HG03159 (cell line): ENCODE results near the gene TPMT.

Experiments used
- ATAC-seq: cut with Tn5 transposase; IDR thresholded peaks from one replicate; pipeline ENCODE4 v1.9.1; 2021; ENCODE audit warnings: mild to moderate bottlenecking, moderate library complexity; ENCODE audit not compliant: unreplicated experiment

The TPMT gene

DNA sequence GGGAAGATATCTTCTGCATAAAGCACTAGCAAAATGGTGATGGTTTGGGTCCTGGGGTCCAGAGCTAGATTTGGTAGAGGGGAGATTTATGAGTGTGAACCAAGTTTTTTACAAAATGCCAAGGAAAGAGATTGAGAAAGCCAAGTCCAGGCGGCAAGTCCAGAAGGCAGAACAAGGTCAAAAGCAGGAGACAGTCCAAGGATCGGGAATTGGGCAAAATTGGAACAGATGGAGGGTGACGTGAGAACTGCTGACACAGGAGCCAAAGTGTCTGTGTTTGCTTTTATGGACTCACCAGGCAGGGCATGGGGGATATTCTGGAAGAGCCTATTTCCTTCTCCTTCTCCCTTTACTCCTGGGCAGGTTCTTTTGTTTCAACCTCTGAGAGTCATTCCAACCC is 36.5 kb downstream of the TPMT start:
- ATAC-seq, result no peak

DNA sequence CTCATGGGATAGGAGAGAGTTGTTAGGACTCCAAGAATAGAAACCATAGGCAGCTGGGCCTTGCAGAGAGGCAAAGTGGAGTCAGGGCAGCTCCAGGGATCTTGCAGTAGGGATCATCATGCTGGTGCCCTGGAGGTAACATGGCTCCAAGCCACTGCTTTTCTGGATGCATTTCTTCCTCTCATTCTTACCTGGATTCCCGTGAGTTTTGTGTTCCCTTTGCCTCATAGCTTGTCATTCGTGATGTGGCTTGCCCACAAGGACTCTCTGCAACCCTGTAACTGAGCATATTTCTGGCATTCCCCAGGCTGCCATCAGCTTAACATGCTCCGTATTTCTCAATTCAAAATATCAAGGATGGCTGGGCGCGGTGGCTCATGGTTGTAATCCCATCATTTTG is 37.7 kb downstream of the TPMT start:
- ATAC-seq, result no peak

DNA sequence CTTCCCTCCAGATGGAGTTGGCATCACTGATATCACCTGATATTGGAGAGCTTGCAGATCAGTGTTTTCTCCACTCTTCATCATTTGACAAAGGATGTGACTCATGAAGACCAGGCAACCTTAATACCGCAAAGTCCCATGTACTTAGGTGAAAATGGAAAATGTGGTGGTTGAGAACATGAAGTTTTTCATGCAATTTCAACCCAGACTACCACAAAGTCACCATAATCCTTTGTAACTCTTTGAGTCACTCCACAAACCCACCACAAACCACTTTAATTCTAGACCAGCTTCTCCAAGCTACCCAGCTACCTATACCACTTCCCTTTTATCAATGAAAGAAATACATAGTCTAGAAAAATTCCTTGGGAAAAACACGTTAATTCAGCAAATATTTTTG is 39.5 kb downstream of the TPMT start:
- ATAC-seq, result no peak

DNA sequence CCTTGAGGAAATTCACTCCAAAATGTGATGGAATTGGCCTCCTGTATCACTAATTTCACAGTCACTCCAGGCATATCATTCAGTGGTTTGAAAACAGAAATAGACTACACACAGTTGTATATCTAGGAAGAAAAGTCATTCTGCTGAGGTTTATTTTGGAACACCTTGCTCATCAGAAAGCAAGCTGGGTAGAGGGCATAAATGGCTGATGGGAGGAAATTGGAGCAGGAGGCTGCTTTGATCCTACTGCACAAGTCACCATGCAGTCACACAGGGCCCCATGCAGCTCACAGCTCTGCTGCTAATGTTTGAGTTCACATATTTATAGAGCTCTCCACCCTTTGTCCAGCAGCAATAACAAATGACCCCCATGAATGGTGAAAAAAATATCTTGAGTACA is 44.7 kb downstream of the TPMT start:
- no peak for ATAC-seq

DNA sequence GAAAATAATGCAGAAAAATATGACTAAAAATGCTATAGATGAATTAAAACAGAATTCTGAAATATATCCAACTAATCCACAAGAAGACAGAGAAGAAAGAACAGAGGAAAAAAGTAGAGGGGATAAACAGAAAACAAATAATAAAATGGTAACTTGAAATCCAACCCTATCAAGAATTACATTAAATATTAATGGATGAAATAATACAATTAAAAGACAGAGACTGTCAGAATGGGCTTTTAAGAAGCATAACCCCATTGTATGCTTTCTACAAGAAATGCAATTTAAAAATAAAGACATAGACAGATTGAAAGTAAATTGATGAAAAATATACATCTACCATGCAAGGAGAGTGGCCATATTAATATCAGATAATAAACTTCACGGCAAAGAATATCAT is 47.8 kb downstream of the TPMT start:
- no peak for ATAC-seq

DNA sequence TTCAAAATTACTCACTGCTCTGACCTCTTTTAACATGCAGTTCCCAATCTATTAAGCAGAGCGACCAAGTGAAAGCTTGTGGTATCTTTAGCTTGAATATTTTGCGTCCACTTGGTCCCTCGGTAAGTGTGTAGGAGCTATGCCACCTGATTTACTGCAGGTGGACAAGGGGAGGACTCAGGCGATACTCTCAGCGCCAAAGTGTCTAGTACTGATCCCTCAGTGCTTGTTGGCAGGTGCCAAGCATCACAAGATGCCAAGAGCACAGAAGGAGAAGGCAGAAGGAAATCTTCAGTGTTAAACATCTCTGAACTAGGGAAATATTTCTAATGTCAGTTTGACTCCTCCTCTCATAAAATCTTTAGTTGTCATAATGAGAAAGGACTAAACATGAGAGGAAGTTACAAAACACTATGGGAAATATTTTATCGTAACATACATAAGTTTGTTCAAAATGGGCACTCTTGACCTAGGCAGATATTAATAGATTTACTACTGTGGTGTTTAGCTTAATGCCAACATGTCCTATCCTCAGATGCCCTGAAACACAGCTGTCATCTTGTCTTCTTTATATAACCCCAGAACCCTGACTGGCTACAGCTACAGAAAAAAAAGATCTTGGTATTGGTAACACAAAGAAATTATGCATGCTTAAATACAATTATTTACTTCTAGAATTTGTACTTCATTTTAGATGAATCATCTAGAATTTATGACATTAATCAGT is 51.9 kb downstream of the TPMT start:
- no peak for ATAC-seq

DNA sequence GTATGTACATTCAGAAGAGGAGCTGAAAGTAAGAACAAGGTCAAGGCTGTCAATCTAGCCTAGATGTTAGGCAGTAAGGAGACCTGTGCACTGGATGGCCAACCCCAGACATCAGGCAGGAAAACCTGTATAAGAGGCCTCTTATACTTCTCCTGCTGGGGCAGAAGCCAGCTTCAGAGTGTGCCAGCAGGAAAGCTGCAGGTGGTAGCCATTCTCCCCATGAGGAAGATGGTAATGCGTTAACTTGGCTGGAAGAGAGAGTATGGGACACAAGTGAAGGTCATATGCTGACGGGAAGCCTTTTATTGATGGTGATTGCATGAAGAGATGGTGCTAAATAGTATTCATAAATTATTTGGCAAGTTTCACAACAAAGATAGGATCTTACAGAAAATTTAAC is 53.0 kb downstream of the TPMT start:
- ATAC-seq, result no peak

DNA sequence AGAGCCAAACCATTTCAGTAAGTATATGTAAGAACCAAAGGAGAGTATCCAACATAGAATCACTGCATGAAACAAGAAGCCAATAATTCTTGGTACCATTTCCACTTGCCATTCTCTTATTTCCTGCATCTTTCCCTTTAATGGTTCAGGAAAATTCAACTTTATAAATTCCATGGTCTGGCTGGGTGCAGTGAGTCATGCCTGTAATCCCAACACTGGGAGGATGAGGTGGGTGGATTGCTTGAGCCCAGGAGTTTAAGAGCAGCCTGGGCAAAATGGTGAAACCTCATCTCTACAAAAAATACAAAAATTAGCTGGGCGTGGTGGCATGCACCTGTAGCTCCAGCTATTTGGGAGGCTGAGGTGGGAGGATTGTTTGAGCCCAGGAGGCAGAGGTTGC is 53.6 kb downstream of the TPMT start:
- ATAC-seq, result no peak

DNA sequence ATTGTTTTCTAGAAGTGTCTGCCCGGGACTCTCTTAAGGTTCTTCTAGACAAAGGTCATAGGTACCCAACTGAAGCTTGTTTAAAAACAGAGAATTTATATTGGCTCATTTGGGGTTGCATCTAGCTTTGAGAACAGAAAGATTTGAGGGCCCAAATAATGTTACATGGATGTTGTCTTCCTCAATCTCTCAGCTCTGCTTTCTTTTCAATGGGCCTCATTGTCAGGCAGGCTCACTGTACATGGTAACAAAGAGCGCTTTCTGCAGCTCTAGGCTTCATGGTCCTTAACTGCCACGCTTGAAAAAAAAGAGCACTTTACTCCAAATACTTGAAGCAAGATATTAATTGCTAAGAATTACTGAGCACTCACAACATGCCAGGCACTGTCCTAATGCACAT is 54.6 kb downstream of the TPMT start:
- ATAC-seq, result no peak

DNA sequence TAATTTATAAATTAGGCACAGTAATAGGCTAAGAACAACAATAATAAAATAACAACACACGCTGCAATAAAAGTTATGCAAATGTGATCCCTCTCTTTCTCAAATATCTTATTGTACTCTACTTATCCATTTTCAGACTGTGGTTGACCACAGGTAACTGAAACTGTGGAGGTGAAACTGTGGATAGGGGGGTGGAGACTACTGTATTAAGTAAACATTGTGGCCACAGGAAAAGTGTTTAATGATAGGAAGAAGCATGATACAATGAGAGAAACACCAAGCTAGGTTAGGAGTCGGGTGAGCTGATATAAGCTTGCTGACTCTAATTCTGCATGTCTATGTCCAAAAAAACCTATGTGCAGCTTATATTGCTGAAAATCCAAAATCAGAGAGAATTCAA is 55.4 kb downstream of the TPMT start:
- ATAC-seq, result no peak

DNA sequence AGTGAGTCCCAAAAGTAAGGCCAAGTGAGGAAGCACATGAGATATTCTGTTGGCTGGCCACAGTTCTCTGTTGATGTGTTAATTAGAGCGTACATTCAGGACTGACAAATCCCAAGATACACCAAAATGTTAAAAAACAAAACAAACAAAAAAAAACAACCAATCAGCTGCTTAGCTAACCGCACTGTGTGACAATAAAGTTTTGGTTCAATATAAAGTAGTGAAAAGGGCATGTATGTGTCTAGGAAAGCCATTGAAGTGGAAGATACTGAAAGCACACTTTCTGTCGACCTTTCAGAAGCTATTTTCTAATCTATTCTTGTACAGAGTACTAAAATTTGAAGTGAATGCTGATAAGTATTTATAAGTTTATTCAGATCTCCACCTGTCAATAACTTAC is 58.5 kb downstream of the TPMT start:
- ATAC-seq, result no peak

DNA sequence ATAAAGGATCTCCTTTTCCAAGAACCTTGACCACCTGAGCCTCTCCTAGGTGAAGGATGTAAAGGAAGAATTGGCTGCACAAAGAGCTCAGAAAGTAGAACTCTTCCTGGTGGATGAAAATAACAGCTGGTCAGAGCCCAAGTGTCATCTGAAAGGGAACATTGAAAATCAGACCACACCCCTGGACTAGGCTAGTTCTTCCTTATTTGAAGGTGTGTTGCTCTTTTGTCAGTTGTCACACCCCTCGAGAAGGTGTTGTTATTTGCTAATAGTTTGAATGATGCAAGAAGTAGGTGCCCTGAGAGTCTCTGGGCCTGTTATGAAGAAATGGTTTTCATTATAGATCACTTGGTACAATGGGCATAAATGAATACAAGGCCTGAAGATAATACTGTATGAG is 63.5 kb downstream of the TPMT start:
- no peak for ATAC-seq

DNA sequence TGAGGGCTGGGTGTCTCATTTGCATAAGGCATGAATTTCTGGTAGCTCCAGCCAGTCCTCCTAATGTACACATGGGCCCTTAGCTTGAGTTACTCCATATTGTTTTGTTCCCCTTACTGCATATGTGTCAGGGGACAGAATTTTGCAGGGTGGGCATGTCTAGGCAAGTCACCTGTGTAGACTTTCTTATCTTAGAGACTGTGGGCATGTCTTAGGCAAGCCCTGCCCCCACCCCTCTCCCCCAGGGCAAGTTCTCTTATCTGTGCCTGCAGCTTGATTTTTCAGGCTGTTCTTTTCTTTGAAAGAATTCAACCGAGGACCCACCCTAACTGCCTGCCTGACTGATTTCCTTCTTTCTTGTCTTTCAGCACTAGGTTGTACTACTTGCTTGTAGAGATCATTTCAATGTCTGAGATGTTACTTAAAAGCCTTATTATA is 64.5 kb downstream of the TPMT start:
- ATAC-seq, result no peak

DNA sequence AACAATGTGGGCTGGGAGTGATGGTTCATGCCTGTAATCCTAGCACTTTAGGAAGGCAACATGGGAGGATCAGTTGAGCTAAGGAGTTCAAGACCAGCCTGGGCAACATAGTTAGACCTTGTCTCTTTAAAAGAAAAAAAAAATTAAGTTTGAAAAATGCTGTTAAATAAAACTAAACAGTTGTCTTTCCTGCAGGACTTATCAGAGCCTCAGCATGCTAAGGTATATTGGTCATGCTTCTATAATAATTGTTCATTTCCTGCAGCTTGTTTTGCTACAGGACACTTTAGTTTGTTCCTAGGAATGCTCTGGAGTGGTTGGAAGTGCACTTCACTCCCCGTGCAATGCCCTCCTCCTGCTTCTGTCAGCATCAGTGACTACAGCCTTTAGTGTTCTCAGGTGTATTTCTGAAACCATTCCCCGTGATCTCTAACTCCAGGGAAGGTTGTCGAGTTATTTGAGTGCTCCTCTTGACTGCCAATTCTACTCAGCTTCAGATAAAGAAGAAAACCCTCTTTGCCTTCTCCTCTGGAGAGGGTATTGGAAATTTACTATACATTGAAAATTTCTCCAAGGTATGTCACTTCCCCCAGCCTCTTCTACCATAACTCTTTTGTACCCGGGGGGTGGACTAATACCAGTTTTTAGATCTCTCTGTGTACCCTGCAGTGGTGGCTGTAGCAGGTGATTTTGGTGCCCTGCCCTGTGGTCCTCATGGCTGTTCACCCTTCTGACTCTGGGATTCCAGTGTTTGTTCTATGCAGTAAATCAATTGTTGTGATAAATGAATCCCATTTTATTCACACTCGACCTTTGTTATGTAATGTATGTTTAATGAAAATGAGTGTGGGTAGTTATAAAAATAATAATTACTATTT is 66.2 kb downstream of the TPMT start:
- ATAC-seq, result no peak

DNA sequence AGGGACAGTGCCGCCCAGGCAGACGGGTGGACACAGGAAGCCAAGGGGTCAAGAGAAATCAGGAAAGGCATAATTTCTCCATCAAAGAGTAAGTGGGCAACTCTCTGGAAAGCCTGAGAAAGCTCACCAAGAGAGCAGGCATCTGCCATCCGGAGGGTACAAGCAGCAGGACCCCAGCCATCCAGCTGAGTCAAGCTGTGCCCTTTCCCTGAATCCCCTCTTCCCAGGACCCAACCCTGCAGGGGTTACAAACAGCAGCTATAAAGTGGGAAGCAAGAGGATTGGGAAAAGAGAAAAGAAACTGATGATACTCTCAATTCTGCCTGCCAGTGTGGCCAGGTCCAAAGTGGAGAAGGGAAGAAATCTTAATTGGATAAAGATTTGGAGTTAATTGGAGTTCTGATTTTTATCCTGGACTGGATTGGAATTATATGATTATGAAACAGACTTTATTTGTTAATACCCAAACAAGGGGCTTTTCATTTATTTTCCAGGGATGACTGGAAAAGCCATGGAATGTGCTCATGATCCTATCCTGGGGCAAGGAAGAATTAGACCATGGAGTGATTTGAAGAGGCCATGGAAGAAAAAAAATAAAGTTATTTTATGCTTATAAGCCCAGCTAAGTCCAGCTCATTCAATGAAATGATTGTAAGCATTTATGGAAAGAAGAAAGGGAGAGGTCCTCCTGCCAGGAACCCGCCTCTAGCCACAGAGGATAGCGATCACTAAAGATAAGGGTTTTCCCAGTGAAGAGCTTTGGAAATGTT is 67.3 kb downstream of the TPMT start:
- ATAC-seq, result no peak

DNA sequence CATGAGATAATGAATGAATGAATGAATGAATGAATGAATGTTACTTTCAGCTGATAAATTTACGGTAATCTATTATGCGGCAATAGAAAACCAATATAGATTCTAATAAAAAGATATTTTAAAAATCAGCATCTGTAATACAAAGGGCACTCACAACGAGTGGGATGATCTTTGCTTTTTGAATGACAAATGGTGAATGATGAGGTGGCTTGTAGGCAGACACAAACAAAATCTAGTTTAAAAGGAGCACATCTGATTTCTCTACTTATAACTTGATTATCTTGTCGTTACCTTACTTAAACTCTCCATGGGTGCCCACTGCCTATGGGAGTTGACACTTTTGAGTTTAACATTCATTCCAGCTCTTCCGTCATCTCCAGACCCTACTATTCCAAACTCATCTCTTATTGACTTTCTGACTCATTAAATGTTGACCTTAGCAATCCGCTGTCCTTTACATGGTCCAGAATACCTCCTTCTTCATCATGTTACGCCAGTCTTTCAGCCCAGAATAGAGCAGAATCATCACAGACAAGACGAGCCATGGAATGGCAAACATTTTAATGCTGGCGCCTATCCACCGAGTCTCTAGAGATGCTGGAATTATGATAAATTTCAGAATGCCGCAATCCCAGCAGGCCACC is 73.7 kb downstream of the TPMT start:
- no peak for ATAC-seq

DNA sequence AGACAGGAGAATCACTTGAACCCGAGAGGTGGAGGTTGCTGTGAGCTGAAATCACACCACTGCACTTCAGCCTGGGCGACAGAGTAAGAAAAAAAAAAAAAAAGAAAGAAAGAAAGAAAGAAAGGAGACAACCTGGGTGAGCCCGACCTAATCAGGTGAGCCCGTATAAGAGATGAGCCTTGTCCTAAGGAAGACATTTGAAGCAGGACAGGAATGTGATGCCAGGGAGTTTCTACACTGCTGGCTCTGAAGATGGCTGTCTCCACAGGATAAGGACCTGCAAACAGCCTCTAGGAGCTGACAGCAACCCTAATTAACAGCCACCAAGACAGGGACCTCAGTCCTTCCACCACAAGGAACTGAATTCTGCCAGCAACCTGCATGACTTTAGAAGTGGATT is 74.3 kb downstream of the TPMT start:
- no peak for ATAC-seq

DNA sequence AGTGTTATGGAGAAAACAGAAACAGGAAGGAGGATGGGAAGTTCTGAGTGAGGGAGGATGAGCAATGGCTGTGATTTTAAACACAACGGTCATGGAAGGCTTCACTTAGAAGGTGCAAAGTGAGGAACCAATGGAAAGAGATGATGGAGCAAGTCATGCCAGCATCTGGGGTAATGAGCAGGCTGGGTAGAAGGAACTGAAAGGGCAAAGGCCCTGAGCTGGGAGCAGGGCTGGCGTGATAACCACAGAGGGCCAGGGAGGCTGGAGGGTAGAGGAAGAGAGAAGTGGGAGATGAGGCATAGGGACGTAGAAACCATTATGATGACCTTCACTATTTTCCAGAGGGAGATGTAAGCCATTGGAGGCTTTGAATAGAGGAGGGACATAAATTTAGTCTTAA is 76.0 kb downstream of the TPMT start:
- ATAC-seq, result no peak
